H9 (cell line): ENCODE data around the gene TIMP1. TPM values are rescaled to one million over a fixed set of nuclear protein-coding genes. Genes with fewer than 3 reads are reported as not detected.
A peak's percentile ranks its signal among the peaks of the same experiment; 100 is the strongest.

Experiments
- DNase-seq: peaks from one replicate; pipeline ENCODE4 v3.0.0-alpha.2; 2017
- H2AFZ ChIP-seq: one replicate; pipeline ENCODE4 v1.6.1; 2013; ENCODE audit warnings: mild to moderate bottlenecking, low read length, control low read depth, moderate library complexity
- H2AK5ac ChIP-seq: 2 replicates; pipeline ENCODE4 v1.6.1; 2013; ENCODE audit warnings: low read length, control low read depth, mixed read lengths; ENCODE audit not compliant: insufficient read length
- H2BK120ac ChIP-seq: one replicate; pipeline ENCODE4 v1.6.1; 2013; ENCODE audit warnings: low read depth, mild to moderate bottlenecking, low read length, control low read depth, inconsistent platforms; ENCODE audit not compliant: poor library complexity, severe bottlenecking
- H2BK12ac ChIP-seq: 2 replicates; pipeline ENCODE4 v1.6.1; 2013; ENCODE audit warnings: low read length, control low read depth, mixed read lengths, low read depth; ENCODE audit not compliant: insufficient read length
- H2BK15ac ChIP-seq: 2 replicates; pipeline ENCODE4 v1.6.1; 2013; ENCODE audit warnings: low read depth, low read length, control low read depth
- H2BK20ac ChIP-seq: one replicate; pipeline ENCODE4 v1.6.1; 2013; ENCODE audit warnings: low read depth, mild to moderate bottlenecking, low read length, control low read depth, inconsistent platforms; ENCODE audit not compliant: poor library complexity, severe bottlenecking
- H2BK5ac ChIP-seq: 2 replicates; pipeline ENCODE4 v1.6.1; 2013; ENCODE audit warnings: low read length, control low read depth, mixed read lengths; ENCODE audit not compliant: insufficient read length
- H3K14ac ChIP-seq: 2 replicates; pipeline ENCODE4 v1.6.1; 2013; ENCODE audit warnings: low read length, control low read depth; ENCODE audit not compliant: insufficient read depth
- H3K18ac ChIP-seq: 2 replicates; pipeline ENCODE4 v1.6.1; 2013; ENCODE audit warnings: low read depth, mild to moderate bottlenecking, mixed read lengths, low read length, control low read depth; ENCODE audit not compliant: insufficient read length
- H3K23ac ChIP-seq: 2 replicates; pipeline ENCODE4 v1.6.1; 2013; ENCODE audit warnings: low read length, control low read depth, mixed read lengths, low read depth; ENCODE audit not compliant: insufficient read length
- H3K23me2 ChIP-seq: 2 replicates; pipeline ENCODE4 v1.6.1; 2013; ENCODE audit warnings: low read depth, mild to moderate bottlenecking, mixed read lengths, low read length, control low read depth; ENCODE audit not compliant: insufficient read length, poor library complexity, severe bottlenecking
- H3K27ac ChIP-seq: 2 replicates; pipeline ENCODE4 v1.5.1; 2013; ENCODE audit warnings: low read length, control low read depth, mixed read lengths, low read depth; ENCODE audit not compliant: insufficient read length
- H3K27me3 ChIP-seq: 2 replicates; pipeline ENCODE4 v1.6.1; 2013; ENCODE audit warnings: low read length, control low read depth, inconsistent platforms; ENCODE audit not compliant: insufficient read depth
- H3K4ac ChIP-seq: 2 replicates; pipeline ENCODE4 v1.6.1; 2013; ENCODE audit warnings: low read depth, mild to moderate bottlenecking, control low read depth, inconsistent platforms, low read length, moderate library complexity
- H3K4me1 ChIP-seq: 2 replicates; pipeline ENCODE4 v1.6.1; 2013; ENCODE audit warnings: low read length, control low read depth, inconsistent platforms; ENCODE audit not compliant: insufficient read depth
- H3K4me2 ChIP-seq: 2 replicates; pipeline ENCODE4 v1.6.1; 2013; ENCODE audit warnings: low read length, control low read depth, mixed read lengths; ENCODE audit not compliant: insufficient read length, insufficient read depth
- H3K56ac ChIP-seq: 2 replicates; pipeline ENCODE4 v1.6.1; 2013; ENCODE audit warnings: low read depth, mild to moderate bottlenecking, mixed read lengths, low read length, control low read depth; ENCODE audit not compliant: insufficient read length
- H3K79me1 ChIP-seq: 2 replicates; pipeline ENCODE4 v1.6.1; 2013; ENCODE audit warnings: low read depth, mild to moderate bottlenecking, moderate library complexity, low read length, control low read depth, inconsistent platforms; ENCODE audit not compliant: insufficient read depth, poor library complexity, severe bottlenecking
- H3K79me2 ChIP-seq: 2 replicates; pipeline ENCODE4 v1.6.1; 2013; ENCODE audit warnings: low read length, control low read depth, inconsistent platforms; ENCODE audit not compliant: insufficient read depth
- H3K9ac ChIP-seq: 2 replicates; pipeline ENCODE4 v1.6.1; 2013; ENCODE audit warnings: low read length, control low read depth, mixed read lengths; ENCODE audit not compliant: insufficient read length; ENCODE audit errors: extremely low read depth
- H3K9me3 ChIP-seq: one replicate; pipeline ENCODE4 v1.6.1; 2013; ENCODE audit warnings: low read depth, low read length, inconsistent platforms; ENCODE audit not compliant: control insufficient read depth
- H3T11ph ChIP-seq: one replicate; pipeline ENCODE4 v1.6.1; 2013; ENCODE audit warnings: mild to moderate bottlenecking, low read length, control low read depth, inconsistent platforms
- H4K20me1 ChIP-seq: one replicate; pipeline ENCODE4 v1.6.1; 2013; ENCODE audit not compliant: control insufficient read depth, insufficient read length, insufficient read depth
- H4K5ac ChIP-seq: 2 replicates; pipeline ENCODE4 v1.6.1; 2013; ENCODE audit warnings: low read depth, mild to moderate bottlenecking, mixed read lengths, low read length, control low read depth; ENCODE audit not compliant: insufficient read length
- H4K8ac ChIP-seq: replicated peaks from 2 replicates; pipeline ENCODE4 v1.6.1; 2013; ENCODE audit warnings: low read length, control low read depth, mixed read lengths, low read depth; ENCODE audit not compliant: insufficient read length
- H4K91ac ChIP-seq: 2 replicates; pipeline ENCODE4 v1.6.1; 2013; ENCODE audit warnings: low read depth, mild to moderate bottlenecking, moderate library complexity, mixed read lengths, low read length, control low read depth; ENCODE audit not compliant: insufficient read length
- H3K27ac Mint-ChIP-seq, 3 experiments: 2 replicates in 2 of 3; 3 replicates in 1 of 3; pipeline ENCODE4 v1.8.0; 2020 to 2021; ENCODE audit warnings: mixed read lengths in 3 of 3, mild to moderate bottlenecking in 1 of 3, moderate library complexity in 1 of 3
- H3K27me3 Mint-ChIP-seq: 2 replicates; pipeline ENCODE4 v1.8.0; 2021; ENCODE audit warnings: low read depth, mild to moderate bottlenecking, moderate library complexity, mixed read lengths
- H3K36me3 Mint-ChIP-seq, 3 experiments: 2 replicates in 2 of 3; 3 replicates in 1 of 3; pipeline ENCODE4 v1.8.0; 2020 to 2021; ENCODE audit warnings: low read depth in 3 of 3, mixed read lengths in 3 of 3; ENCODE audit not compliant: insufficient read depth in 1 of 3
- H3K4me1 Mint-ChIP-seq, 2 experiments: 2 replicates each; pipeline ENCODE4 v1.8.0; 2020; ENCODE audit warnings: mixed read lengths in 2 of 2
- H3K4me3 Mint-ChIP-seq, 2 experiments: 2 replicates in 1 of 2; 3 replicates in 1 of 2; pipeline ENCODE4 v1.8.0; 2020 to 2021; ENCODE audit warnings: mild to moderate bottlenecking in 2 of 2, mixed read lengths in 2 of 2, moderate library complexity in 1 of 2
- H3K9me3 Mint-ChIP-seq, 2 experiments: 2 replicates in 1 of 2; 3 replicates in 1 of 2; pipeline ENCODE4 v1.8.0; 2020; ENCODE audit warnings: mild to moderate bottlenecking in 2 of 2, mixed read lengths in 2 of 2, moderate library complexity in 1 of 2
- CTCF ChIP-seq: fragments of 200-600 bp; sonication (generic); conservative IDR thresholded peaks from 3 replicates; pipeline ENCODE4 v1.8.0; 2021; ENCODE audit warnings: antibody characterized with exemption, mild to moderate bottlenecking
- WGBS: extraction: QIAGEN DNeasy Blood & Tissue Kit; methylation state at CpG from one replicate; pipeline ENCODE4 v1.1.7; 2013; ENCODE audit warnings: missing lambda C conversion rate, low lambda C conversion rate, mixed read lengths; ENCODE audit not compliant: insufficient read length; ENCODE audit errors: extremely low coverage; 5-methylcytosine and 5-hydroxymethylcytosine counted together
- total RNA-seq: library from RNA; stranded (reverse); gene quantifications from 2 replicates; pipeline ENCODE4 v1.2.1, GENCODE V29; 2021

The TIMP1 gene
- total RNA-seq, 1 experiment from 2014 or later = 65.1 TPM

- no peak overlapping the region for H2AFZ ChIP-seq
- H3K4me1 ChIP-seq = no peaks in the 10 kb centered on the region
- peak overlapping the region; percentile 29 for H3K18ac ChIP-seq
- no peak overlapping the region; the same call in 1 of the 2 replicates for H2BK15ac ChIP-seq
- Mint-ChIP-seq H3K4me1 (peaks cover 0 to 2% of the 10 kb centered on the region in 2 experiments; a peak in 1 of 4 replicates), H3K4me3 (no peak overlapping the region; a peak in 1 of 5 replicates), H3K27me3 (no peaks in the 10 kb centered on the region), H3K36me3 (peaks cover 0 to 2% (median 0%) of the 10 kb centered on the region in 3 experiments; a peak in 2 of 7 replicates), H3K27ac (peak overlapping the region in 2 of 3 experiments; percentile 85 to 87; a peak in 3 of 7 replicates), H3K9me3 (peaks cover 57 to 60% of the 10 kb centered on the region in 2 experiments)
- no peak overlapping the region for H2AK5ac ChIP-seq
- peak; percentile 86 for DNase-seq
- no peak overlapping the region for H4K91ac ChIP-seq
- no peak overlapping the region for H3K23ac ChIP-seq
- no peaks in the 10 kb centered on the region for H3K27me3 ChIP-seq
- H3K9ac ChIP-seq = no peak overlapping the region
- WGBS = no CpG with 5 or more reads among the region's 15 CpGs
- H4K5ac ChIP-seq = no peak overlapping the region
- no peaks in the 10 kb centered on the region for H4K20me1 ChIP-seq
- no peaks in the 10 kb centered on the region for H3K79me1 ChIP-seq
- H3K79me2 ChIP-seq = no peaks in the 10 kb centered on the region
- no peak overlapping the region for H2BK12ac ChIP-seq
- no peak overlapping the region for H3K56ac ChIP-seq
- no peak overlapping the region for H3K27ac ChIP-seq
- no peak overlapping the region for H3T11ph ChIP-seq
- no peak overlapping the region for H2BK120ac ChIP-seq
- peak; percentile 61 for TF ChIP-seq CTCF
- no peak overlapping the region for H3K4me2 ChIP-seq
- H3K14ac ChIP-seq = no peak overlapping the region
- peaks cover 5% of the 10 kb centered on the region for H3K9me3 ChIP-seq
- H2BK5ac ChIP-seq = no peak overlapping the region
- H4K8ac ChIP-seq = no peak overlapping the region
- no peaks in the 10 kb centered on the region for H3K23me2 ChIP-seq
- H2BK20ac ChIP-seq = no peak overlapping the region
- no peak overlapping the region; the same call in 1 of the 2 replicates for H3K4ac ChIP-seq
Measured at GRCh38 chrX:47540754-47541538, 41.3 kb upstream of the TIMP1 start.
